ENCODE results near the gene ARHGAP22.

Gene ARHGAP22

GRCh38 chr10:48496831-48497779 is 107.8 kb downstream of the ARHGAP22 start:
- peak; percentile 90 for DNase-seq (ENCODE audit: low read depth)

GRCh38 chr10:48496105-48496830 is 108.6 kb downstream of the ARHGAP22 start:
- no peak for DNase-seq (ENCODE audit: low read depth)

GRCh38 chr10:48495282-48496045 is 109.4 kb downstream of the ARHGAP22 start:
- no peak for DNase-seq (ENCODE audit: low read depth)

GRCh38 chr10:48494611-48495010 is 110.3 kb downstream of the ARHGAP22 start:
- DNase-seq (ENCODE audit: low read depth): no peak

- DNase-seq (ENCODE audit: low read depth): no peak
Observed at GRCh38 chr10:48494073-48494472, 110.8 kb downstream of the ARHGAP22 start.

- DNase-seq (ENCODE audit: low read depth): no peak
Observed at GRCh38 chr10:48493083-48493871, 111.6 kb downstream of the ARHGAP22 start.

- DNase-seq (ENCODE audit: low read depth): no peak
Observed at GRCh38 chr10:48492201-48492600, 112.7 kb downstream of the ARHGAP22 start.

- no peak for DNase-seq (ENCODE audit: low read depth)
Observed at GRCh38 chr10:48491392-48492139, 113.3 kb downstream of the ARHGAP22 start.

- DNase-seq (ENCODE audit: low read depth): no peak
Observed at GRCh38 chr10:48490946-48491345, 113.9 kb downstream of the ARHGAP22 start.

GRCh38 chr10:48490571-48490940 is 114.3 kb downstream of the ARHGAP22 start:
- DNase-seq (ENCODE audit: low read depth): no peak

GRCh38 chr10:48489099-48489498 is 115.8 kb downstream of the ARHGAP22 start:
- DNase-seq (ENCODE audit: low read depth): no peak

GRCh38 chr10:48487244-48487643 is 117.6 kb downstream of the ARHGAP22 start:
- DNase-seq (ENCODE audit: low read depth): no peak

GRCh38 chr10:48485711-48486110 is 119.2 kb downstream of the ARHGAP22 start:
- DNase-seq (ENCODE audit: low read depth): no peak

- no peak for DNase-seq (ENCODE audit: low read depth)
Observed at GRCh38 chr10:48484911-48485310, 120.0 kb downstream of the ARHGAP22 start.

GRCh38 chr10:48482207-48482606 is 122.7 kb downstream of the ARHGAP22 start:
- no peak for DNase-seq (ENCODE audit: low read depth)

GRCh38 chr10:48481385-48481784 is 123.5 kb downstream of the ARHGAP22 start:
- DNase-seq (ENCODE audit: low read depth): no peak

- DNase-seq (ENCODE audit: low read depth): no peak
Observed at GRCh38 chr10:48480397-48481374, 124.2 kb downstream of the ARHGAP22 start.

- DNase-seq (ENCODE audit: low read depth): no peak
Observed at GRCh38 chr10:48478980-48479811, 125.7 kb downstream of the ARHGAP22 start.

- no peak for DNase-seq (ENCODE audit: low read depth)
Observed at GRCh38 chr10:48478469-48478868, 126.4 kb downstream of the ARHGAP22 start.
